Measurements from ENCODE around the gene SARDH.

SARDH gene

DNA sequence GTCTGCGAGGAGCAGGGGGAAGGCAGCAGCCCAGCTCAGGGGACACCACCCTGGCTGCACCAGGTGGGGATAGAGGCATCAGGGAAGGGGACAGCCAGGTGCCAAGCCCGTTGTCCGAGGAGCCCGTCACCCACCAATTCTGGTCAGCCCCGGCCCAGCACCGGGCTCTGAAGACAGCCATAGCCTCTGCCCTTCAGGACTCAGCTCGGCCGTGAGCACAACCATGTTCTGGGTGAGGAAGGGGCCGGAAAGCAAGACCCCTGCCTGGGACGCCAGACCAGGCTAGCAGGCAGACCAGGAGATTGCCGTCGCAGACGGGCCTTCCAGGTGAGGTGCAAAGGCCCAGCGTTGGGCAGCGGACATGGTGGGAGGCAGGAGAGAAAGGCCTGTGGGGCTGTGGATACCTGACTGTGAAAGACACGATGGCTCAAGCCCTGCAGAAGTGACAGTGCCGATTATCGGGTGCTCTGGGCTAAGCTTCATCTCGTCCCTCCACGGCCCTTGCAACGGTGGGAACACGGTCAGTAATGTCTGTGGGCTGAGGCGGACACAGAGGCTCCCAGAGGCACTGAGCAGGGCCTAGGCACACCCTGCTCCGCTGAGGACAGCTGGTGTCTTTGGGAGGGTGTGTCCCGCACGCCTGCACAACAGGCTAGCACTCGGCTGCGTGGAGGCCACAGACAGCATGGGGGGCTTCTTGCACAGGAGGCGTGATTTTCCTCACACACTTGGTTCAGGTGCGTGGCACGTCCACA, 65.5 kb downstream of the SARDH start:
- no peak for TF ChIP-seq JUND (IDR thresholded peaks at IDR 0.05; ENCODE audit: low read depth)
- DNase-seq (ENCODE audit: low read depth in 1 of 2, low spot score in 1 of 2), result no peak
- in situ Hi-C loops (cut with HindIII; ENCODE audit: low pct_unique_long_range_greater_than_20kb, low sequenced_read_pairs), result no loop called here

DNA sequence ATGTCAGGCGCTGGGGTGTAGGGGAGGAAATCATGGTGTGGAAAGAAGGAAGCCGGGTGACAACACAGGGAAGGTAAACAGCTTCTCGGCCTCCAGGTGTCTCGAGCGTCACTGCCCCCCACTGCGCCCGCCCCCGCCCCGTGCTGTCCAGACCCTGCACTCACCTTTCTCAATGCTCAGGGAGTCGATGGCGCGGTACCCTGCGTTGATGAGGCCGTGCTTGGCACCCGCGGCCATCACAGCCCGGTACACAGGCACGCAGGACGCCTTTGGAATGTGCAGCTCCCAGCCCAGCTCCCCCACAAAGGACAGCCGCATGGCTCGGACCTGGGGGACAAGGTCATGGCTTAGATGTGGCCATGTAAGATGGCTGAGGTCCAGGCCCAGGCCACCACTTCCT, 66.8 kb downstream of the SARDH start:
- DNase-seq (ENCODE audit: low read depth in 1 of 2, low spot score in 1 of 2), result no peak
- in situ Hi-C loops (cut with HindIII; ENCODE audit: low pct_unique_long_range_greater_than_20kb, low sequenced_read_pairs), result no loop called here
- TF ChIP-seq JUND (IDR thresholded peaks at IDR 0.05; ENCODE audit: low read depth), result no peak

DNA sequence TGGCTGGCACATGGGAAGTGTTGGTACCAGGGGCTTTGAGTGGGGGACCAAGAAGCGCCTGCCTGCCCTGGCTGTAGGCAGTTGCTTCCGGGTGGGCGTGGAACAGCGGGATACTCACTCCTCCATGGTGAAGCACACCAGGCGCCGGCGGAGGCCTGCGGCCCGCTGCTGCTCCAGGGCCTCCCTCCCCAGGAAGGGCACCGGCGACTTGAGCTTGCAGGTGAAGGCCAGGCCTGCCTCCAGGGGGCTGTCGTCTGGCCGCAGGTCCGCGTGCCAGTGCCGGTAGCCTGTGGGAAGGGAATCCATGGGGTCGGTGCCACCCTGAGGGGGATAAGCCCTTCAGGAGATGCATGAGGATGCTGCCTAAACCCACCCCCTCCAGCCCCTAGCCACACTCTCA, 67.7 kb downstream of the SARDH start:
- DNase-seq (ENCODE audit: low read depth in 1 of 2, low spot score in 1 of 2), result no peak
- in situ Hi-C loops (cut with HindIII; ENCODE audit: low pct_unique_long_range_greater_than_20kb, low sequenced_read_pairs), result no loop called here
- TF ChIP-seq JUND (IDR thresholded peaks at IDR 0.05; ENCODE audit: low read depth), result no peak

DNA sequence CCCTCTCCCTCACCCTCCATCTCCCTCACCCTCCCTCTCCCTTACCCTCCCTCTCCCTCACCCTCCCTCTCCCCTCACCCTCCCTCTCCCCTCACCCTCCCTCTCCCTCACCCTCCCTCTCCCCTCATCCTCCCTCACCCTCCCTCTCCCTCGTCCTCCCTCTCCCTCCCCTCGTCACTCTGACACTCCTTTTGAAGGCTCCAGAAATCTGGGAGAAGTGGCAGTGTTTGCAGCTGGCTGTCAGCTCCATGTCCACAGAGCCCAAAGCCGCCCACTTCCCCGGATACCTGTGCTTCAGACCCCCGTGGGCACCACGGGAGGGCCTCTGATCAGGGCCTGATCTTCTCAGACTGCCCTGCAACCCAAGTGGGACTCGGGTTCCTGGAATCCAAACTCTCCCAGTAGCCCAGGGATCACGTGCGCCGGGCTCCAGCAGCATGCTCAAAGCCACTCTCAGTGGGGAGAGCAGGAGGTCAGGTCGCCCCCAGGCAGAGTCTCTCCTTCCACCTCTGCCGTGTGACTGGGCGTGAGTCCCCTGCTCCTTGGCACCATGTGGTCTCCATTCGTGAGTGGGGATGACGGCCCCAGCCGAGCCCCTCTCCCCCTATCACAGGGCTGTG, 68.9 kb downstream of the SARDH start:
- TF ChIP-seq JUND (IDR thresholded peaks at IDR 0.05; ENCODE audit: low read depth), result no peak
- in situ Hi-C loops (cut with HindIII; ENCODE audit: low pct_unique_long_range_greater_than_20kb, low sequenced_read_pairs), result no loop called here
- no peak for DNase-seq (ENCODE audit: low read depth in 1 of 2, low spot score in 1 of 2)

DNA sequence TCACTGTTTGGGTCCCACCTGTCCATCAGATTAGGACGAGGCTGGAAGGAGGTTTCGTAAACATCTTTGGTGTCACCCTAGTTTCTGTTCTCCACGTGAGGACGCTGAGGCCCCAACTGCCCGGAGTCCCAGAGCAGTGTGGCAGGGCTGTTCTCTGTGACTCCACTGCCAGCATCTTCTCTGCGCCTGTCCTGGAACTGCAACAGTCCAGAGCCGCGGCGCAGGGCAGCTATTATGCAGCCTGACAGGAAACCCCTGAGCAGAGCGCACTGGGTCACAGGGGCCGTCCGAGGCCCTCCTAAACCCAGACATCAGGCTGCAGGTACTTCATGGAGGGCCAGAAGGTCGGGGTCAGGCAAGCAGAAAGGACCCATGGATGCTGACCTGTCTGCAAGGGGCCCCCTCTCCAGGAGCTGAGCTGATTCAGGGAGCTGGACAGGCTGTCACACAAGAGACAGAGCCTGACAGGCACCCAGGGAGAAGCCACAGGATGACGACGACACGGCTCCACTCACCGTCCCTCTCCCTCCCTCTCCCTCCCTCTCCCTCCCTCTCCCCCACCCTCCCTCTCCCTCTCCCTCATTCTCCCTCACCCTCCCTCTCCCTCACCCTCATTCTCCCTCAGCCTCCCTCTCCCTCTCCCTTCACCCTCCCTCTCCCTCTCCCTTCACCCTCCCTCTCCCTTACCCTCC, 70.2 kb downstream of the SARDH start:
- TF ChIP-seq JUND (IDR thresholded peaks at IDR 0.05; ENCODE audit: low read depth), result no peak
- in situ Hi-C loops (cut with HindIII; ENCODE audit: low pct_unique_long_range_greater_than_20kb, low sequenced_read_pairs), result no loop called here
- DNase-seq (ENCODE audit: low read depth in 1 of 2, low spot score in 1 of 2), result no peak

DNA sequence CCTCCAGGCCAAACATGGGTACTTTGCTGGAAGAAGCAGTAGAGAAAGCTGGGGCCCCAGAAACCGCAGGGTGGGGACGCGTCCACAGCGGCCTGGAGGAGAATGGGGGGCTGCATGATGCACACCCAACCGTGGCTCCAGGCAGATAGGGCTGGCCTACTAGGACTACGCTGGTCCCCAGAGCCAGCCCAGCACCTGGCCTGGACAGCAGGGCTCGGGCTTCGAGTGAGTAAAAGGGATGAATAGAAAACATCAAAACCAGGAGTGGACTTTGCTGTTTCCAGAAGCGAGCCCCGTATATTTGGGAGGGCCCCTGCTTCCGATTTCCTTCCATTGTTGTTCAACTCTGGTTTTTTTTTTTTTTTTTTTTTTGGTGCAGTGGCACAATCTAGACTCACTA, 71.3 kb downstream of the SARDH start:
- no peak for DNase-seq (ENCODE audit: low read depth in 1 of 2, low spot score in 1 of 2)
- no peak for TF ChIP-seq JUND (IDR thresholded peaks at IDR 0.05; ENCODE audit: low read depth)
- in situ Hi-C loops (cut with HindIII; ENCODE audit: low pct_unique_long_range_greater_than_20kb, low sequenced_read_pairs), result no loop called here

GRCh38 chr9:133666387-133666786, 71.8 kb downstream of the SARDH start:
- TF ChIP-seq JUND (IDR thresholded peaks at IDR 0.05; ENCODE audit: low read depth), result no peak
- in situ Hi-C loops (cut with HindIII; ENCODE audit: low pct_unique_long_range_greater_than_20kb, low sequenced_read_pairs), result no loop called here
- DNase-seq (ENCODE audit: low read depth in 1 of 2, low spot score in 1 of 2), result no peak

DNA sequence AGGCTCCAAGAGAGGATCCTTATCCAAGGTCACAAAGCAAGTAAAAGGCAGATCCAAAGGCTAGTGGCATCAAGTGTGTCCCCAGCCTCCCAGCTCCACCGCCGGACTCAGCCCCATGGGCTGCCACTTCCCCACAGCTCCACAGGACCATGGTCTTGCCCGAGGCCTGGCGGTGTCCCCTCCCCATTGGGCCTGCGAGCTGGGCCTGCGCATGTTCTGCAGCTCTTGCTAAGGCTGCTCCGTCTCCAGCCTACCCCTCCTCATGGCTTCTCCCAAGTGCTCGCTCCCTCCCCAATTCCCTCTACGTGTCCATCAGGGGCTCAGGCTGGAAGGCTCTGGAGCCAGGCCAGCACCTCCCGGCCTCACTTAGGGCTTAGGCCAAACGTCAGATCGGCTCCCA, 72.6 kb downstream of the SARDH start:
- no peak for DNase-seq (ENCODE audit: low read depth in 1 of 2, low spot score in 1 of 2)
- TF ChIP-seq JUND (IDR thresholded peaks at IDR 0.05; ENCODE audit: low read depth), result no peak
- in situ Hi-C loops (cut with HindIII; ENCODE audit: low pct_unique_long_range_greater_than_20kb, low sequenced_read_pairs), result no loop called here

GRCh38 chr9:133665096-133665495, 73.1 kb downstream of the SARDH start:
- TF ChIP-seq JUND (IDR thresholded peaks at IDR 0.05; ENCODE audit: low read depth), result no peak
- no peak for DNase-seq (ENCODE audit: low read depth in 1 of 2, low spot score in 1 of 2)
- in situ Hi-C loops (cut with HindIII; ENCODE audit: low pct_unique_long_range_greater_than_20kb, low sequenced_read_pairs), result no loop called here

- DNase-seq (ENCODE audit: low read depth in 1 of 2, low spot score in 1 of 2), result no peak
- no peak for TF ChIP-seq JUND (IDR thresholded peaks at IDR 0.05; ENCODE audit: low read depth)
- in situ Hi-C loops (cut with HindIII; ENCODE audit: low pct_unique_long_range_greater_than_20kb, low sequenced_read_pairs), result no loop called here
Measured at GRCh38 chr9:133664173-133665050, 73.7 kb downstream of the SARDH start.

DNA sequence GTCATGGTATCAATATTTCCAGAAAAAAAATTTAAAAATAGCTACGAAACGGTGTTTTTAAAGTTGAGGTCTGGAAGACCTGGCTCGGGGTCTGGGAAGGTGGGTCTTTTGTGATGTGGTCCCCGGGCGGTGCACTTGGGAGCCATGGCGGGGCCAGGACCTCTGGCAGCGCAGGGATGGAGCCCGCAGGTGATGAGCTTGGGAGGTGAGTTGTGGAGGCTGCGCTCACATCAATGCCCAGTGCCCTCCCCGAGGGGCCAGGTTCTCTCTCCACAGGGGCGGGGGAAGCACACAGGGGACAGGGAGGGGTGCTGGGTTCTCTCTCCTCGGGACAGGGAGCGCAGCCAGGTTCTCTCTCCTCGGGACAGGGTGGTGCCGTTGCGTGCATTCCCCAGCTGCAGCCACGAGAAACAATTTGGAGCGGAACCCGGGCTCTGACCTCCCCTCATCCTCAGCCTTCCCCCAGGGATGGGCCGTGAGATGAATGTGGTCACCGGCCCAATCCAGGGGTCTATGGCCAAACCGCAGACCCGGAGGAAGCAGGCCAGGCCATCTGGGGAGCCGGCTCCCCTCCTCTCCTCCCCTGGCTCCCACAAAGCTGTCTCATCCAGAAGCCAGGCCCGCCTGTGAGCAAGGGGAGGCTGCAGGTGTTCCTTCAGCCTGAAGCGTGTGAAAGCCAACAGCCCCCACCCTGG, 76.2 kb downstream of the SARDH start:
- DNase-seq (ENCODE audit: low read depth in 1 of 2, low spot score in 1 of 2), result no peak
- TF ChIP-seq JUND (IDR thresholded peaks at IDR 0.05; ENCODE audit: low read depth), result no peak
- in situ Hi-C loops (cut with HindIII; ENCODE audit: low pct_unique_long_range_greater_than_20kb, low sequenced_read_pairs), result no loop called here

- DNase-seq (ENCODE audit: low read depth in 1 of 2, low spot score in 1 of 2), result no peak
Measured at GRCh38 chr9:133659516-133659915, 78.6 kb downstream of the SARDH start.

More at GRCh38 chr9:133659516-133659915, 78.6 kb downstream of the SARDH start:
- TF ChIP-seq JUND (IDR thresholded peaks at IDR 0.05; ENCODE audit: low read depth), result no peak
- in situ Hi-C loops (cut with HindIII; ENCODE audit: low pct_unique_long_range_greater_than_20kb, low sequenced_read_pairs), result no loop called here

All from T47D (cell line).